NCI-H345 treated with DMSO at 0.1 percent for 48 hours (cell line): ENCODE results near the gene ARHGEF10L.
A peak's percentile ranks its signal among the peaks of the same experiment; 100 is the strongest.

Experiments
- DNase-seq: peaks from one replicate; lab custom pipeline; 2025; ENCODE audit not compliant: unreplicated experiment; lab: John Stamatoyannopoulos, UW

Gene ARHGEF10L

DNA sequence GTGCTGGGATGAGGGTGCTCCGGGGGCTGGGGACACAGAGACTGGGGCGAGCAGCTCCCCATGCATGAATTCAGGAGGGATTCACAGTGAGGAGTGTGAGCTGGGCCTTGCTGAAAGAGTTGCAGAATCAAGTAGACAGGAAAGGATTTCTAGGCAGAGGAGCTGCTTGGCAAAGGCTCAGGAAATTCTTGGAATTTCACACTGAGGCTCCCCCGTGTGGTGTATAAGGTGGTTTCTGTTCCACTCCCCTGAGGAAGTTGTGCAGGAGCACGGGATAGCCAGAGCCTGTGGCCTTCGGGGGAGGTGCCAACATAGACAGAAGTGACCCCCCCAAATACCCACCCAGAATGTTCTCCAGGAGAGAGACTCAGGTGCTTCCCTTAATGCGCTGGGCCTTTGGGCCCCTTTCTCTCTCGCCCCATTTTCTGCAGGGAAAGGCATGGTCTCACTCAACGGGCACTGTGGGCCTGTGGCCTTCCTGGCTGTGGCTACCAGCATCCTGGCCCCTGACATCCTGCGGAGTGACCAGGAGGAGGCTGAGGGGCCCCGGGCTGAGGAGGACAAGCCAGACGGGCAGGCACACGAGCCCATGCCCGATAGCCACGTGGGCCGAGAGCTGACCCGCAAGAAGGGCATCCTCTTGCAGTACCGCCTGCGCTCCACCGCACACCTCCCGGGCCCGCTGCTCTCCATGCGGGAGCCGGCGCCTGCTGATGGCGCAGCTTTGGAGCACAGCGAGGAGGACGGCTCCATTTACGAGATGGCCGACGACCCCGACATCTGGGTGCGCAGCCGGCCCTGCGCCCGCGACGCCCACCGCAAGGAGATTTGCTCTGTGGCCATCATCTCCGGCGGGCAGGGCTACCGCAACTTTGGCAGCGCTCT, 157.2 kb downstream of the ARHGEF10L start:
- DNase-seq = no peak

- no peak for DNase-seq
These were observed 158.0 kb downstream of the ARHGEF10L start for GRCh38 chr1:17697458-17697857.

DNA sequence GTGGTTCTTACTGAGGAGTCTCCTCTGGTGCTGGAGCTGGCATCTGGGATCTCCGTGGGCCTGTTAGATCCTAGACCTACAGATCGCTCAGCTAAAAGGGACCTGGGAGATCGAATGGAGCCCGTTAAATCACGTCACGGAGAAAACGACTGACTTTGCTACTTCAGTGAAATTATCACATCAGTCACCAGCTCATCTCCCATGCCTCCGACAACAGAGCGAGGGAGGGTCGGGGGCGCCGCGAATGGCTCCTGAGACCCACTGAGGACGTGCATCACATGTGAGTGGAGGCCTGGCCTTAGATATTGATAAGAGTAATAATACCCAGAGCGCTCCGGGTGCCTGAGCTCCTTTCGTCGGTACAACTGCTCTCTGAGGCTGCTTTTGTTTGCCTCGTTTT, 160.1 kb downstream of the ARHGEF10L start:
- DNase-seq = no peak

GRCh38 chr1:17700945-17701810, 161.7 kb downstream of the ARHGEF10L start:
- peak; percentile 7 for DNase-seq

DNA sequence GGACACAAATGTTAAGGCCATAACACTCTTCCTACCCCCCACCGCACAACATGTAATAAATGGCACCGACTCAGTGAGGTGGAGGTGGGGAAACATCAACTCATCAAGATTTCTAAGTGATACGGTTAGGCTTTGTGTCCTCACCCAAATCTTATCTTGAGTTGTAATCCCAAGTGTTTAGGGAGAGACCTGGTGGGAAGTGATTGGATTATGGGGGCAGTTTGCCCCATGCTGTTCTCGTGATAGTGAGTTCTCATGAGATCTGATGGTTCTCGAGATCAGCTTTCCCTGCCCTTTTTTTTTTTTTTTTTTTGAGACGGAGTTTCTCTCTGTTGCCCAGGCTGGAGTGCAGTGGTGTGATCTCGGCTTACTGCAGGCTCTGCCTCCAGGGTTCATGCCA, 164.7 kb downstream of the ARHGEF10L start:
- no peak for DNase-seq

GRCh38 chr1:17706445-17706844, 166.9 kb downstream of the ARHGEF10L start:
- DNase-seq = peak; percentile 6

- no peak for DNase-seq
These were observed 170.5 kb downstream of the ARHGEF10L start for GRCh38 chr1:17709981-17710380.

DNA sequence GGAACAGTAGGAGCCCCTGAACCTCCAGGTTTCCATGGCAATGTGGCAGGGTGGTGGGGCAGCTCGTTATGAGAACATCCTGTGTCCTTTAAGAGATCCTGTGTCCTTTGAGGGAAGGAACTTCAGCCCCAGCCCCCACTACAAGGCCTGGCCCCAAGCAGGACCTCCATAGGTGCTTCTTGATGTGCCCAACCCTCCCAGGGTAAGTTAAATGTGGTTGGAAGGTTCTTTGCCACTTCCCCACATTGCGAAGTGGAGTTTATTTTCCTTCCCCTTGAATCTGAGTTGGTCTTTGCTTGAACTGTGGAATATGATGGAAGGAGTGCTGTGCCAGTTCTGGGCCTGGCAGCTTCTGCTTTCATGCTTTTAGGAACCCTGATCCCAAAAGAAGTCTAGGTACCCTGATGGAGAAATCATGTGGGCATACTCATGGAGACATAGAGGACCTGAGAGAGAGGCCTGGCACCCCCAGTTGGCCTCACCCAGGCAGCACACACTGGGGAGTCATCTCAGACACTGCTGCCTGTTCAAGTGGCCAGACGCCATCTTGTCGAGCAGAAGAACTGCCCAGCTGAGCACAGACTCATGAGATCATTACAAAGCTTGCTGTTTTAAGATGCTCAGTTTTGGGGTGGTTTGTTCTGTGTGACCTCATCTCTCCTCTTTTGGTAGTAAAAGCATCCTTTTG, 171.5 kb downstream of the ARHGEF10L start:
- no peak for DNase-seq

GRCh38 chr1:17711577-17711910, 172.0 kb downstream of the ARHGEF10L start:
- no peak for DNase-seq

GRCh38 chr1:17711941-17712340, 172.4 kb downstream of the ARHGEF10L start:
- DNase-seq = no peak

GRCh38 chr1:17713993-17714392, 174.5 kb downstream of the ARHGEF10L start:
- DNase-seq = no peak

DNA sequence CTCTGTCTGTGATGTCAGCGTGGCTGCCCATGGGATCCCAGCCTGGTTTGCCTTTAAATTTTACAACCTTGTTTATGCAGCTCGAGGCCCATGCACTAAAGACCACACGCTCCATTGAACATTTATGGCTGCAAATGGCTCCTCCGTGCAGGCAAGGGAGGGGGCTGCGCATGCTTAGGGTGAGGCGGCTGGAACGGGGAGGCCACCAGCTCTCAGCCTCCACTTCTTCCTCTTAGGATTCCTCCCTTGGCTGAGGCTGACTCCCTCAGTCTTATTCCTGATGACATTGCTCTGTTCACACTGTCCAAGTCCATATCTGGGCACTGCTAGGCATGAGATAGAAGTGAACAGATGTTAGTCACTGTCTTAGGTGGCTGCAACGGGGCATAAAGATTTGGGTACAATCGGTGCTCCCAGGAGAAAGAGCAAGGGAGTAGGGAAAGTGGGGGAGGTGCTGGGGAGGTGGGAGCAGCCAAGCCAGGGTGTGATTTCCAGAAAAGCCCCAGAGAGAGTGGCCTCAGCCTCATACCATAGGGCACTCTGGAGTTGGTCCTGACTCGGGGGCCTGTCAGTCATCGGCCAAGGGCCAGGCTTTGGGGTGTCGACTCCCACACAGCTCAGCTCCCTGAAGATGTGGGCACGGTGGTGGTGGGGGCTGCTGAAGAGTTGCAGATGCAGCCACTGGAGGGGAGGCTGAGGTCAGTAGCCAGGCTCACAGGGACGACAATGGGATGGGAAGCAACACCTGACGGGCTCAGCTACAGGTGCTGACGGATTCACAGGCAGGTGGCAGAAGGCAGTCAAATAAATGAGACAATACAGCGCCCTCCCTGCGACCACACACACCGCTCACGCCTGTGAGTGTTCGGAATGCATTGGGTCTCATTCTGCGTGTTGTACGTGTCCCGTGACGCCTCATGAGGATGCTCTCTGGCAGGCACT, 178.4 kb downstream of the ARHGEF10L start:
- DNase-seq = peak; percentile 77

DNA sequence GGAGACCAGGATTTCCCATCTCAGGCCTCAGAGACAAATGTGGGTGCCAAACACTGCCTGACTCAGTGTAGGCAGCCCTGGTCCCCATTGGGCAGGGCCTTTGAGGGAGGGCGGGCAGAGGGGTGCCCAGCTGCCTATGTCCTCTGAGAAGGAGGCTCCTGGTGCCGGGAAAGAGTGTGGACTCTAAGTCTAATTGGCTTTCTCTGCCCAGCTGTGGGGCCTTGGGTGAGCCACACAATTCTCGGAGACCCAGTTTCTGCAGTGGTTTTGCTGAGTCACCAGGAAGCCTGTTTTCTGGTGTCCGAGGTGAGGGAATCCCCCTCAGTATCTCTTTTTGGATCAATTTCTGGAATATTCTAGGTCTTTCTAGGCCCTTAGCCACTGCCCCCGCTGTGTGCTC, 180.4 kb downstream of the ARHGEF10L start:
- no peak for DNase-seq

- DNase-seq = no peak
These were observed 181.9 kb downstream of the ARHGEF10L start for GRCh38 chr1:17721444-17721843.

DNA sequence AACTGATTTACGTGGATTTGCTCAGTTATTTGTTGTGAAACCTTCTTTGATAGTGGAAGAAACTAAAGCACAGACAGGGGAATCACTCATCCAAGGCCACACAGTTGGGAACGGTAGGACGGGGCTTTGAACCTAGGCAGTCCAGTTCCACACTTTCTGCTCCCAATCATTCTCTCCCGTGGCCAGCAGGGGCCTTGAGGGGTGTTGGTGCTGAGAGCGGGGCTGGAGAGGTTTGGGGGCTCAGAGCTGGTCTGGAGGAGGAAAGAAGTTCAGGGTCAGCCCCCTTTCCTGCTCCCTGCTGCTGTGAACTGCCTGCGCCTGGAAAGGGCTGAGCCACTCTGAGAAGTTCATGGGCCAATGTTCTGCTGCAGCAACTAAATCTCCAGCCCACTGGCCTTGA, 184.2 kb downstream of the ARHGEF10L start:
- DNase-seq = no peak

DNA sequence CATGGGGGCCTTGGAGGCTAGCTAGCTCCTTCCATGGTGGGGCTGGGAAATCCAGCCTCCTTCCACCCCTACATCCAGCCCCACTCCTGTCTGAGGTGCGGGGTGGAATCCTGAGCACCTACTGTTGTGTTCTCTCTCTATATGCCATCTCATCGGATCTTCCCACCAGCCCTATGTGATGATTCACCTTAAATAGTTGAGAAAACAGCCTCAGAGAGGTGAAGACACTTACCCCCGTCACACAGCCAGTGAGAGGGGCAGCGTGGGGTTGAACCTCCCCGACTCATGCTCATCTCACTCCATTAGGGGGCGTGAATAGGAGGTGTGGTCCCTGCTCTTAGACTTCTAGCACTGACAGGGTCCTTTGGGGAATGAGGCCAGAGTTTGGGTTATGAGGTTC, 184.7 kb downstream of the ARHGEF10L start:
- DNase-seq = no peak

GRCh38 chr1:17725084-17725719, 185.7 kb downstream of the ARHGEF10L start:
- peak; percentile 70 for DNase-seq

DNA sequence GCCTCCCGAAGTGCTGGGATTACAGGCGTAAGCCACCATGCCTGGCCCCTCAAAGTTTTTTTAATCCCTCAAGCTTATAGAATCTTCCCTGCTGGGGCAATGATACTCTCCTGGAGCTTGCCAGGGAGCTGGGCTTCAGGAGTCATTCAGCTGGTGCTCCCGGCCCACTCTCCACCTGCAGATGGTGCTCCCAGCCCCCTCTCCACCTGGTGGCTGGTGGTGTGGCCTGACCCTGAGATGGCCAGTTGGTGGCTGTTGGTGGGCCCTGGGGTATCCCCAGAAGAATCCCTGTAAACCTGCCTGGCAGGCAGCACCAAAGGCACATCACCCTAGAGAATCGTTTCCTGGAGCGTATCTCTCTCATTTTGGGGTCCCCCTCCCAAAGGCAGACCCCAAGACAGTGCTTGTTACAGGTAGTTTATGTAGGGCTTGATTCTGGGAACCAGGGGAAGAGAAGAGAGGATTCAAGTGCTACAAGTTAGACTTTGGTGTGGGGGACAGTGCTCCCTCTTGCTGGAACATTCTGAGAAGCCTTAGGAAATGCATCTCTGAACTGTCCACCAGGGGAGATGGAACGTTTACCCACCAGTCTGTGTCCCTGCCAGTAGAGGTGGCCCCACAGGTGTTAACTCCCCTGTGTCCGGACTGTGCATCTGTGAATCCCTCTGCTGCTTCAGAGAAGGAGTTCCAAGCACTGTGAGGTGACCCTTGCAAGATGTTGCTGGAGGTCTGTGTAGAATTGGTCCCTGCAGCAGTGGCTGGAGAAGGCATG, 186.5 kb downstream of the ARHGEF10L start:
- DNase-seq = no peak

GRCh38 chr1:17728123-17728712, 188.7 kb downstream of the ARHGEF10L start:
- DNase-seq = no peak
